HepG2 (cell line): ENCODE data around the gene LIPC. TPM values are rescaled to one million over a fixed set of nuclear protein-coding genes. Genes with fewer than 3 reads are reported as not detected.

ENCODE experiments used
- ATAC-seq: fragments of 200-7000 bp; cut with Tn5 transposase; 3 replicates; pipeline ENCODE4 v1.9.1; 2020; ENCODE audit warnings: mild to moderate bottlenecking, moderate library complexity
- BruUV-seq: library from RNA; stranded (reverse); fragments of 400-500 nt; replicated peaks from 2 replicates; lab custom pipeline; 2021; lab: Mats Ljungman, UMichigan
- CTCF ChIA-PET: fragments of 300-600 bp; formaldehyde crosslinking; extraction: SDS; loops from one replicate; lab custom pipeline; 2021; ENCODE audit warnings: low total read pairs, inconsistent platforms, low intra/inter-chr PET ratio; lab: Yijun Ruan, JAX
- POLR2A ChIA-PET: fragments of 350-600 bp; sonication (Branson Sonifier 250); formaldehyde crosslinking; loops from one replicate; lab custom pipeline; 2020; ENCODE audit warnings: antibody characterized with exemption, inconsistent platforms; lab: Yijun Ruan, JAX
- DNase-seq: peaks from one replicate; pipeline ENCODE4 v3.0.0-alpha.2; 2015; ENCODE audit warnings: low spot score
- FAIRE-seq: peaks from 3 replicates; lab custom pipeline; 2011; peaks lifted over from hg19 to GRCh38; lab: Jason Lieb, UNC
- H2AFZ ChIP-seq: one replicate; pipeline ENCODE4 v1.6.1; 2011; ENCODE audit warnings: low read length, inconsistent platforms
- H3K27ac ChIP-seq: fragments of 300-600 bp; 3 replicates; pipeline ENCODE4 v1.8.0; 2011; ENCODE audit warnings: mixed run types, mild to moderate bottlenecking, mixed read lengths, low read length, inconsistent platforms; ENCODE audit not compliant: insufficient read depth; ENCODE audit errors: extremely low read length
- H3K27me3 ChIP-seq, 2 experiments: fragments of 200-600 bp in 1 of 2; 2 replicates in 1 of 2; 3 replicates in 1 of 2; pipeline versions ENCODE4 v1.6.0 to v1.8.0; 2011; ENCODE audit warnings: low read length in 2 of 2, mild to moderate bottlenecking in 2 of 2, moderate library complexity in 2 of 2, inconsistent platforms in 1 of 2; ENCODE audit not compliant: insufficient read depth in 2 of 2, control insufficient read depth in 1 of 2
- H3K36me3 ChIP-seq, 2 experiments: fragments of 200-600 bp in 1 of 2; replicated peaks in 1 of 2; 2 replicates in 1 of 2; 3 replicates in 1 of 2; pipeline versions ENCODE4 v1.5.1 to v1.8.0; 2011; ENCODE audit warnings: low read length in 2 of 2, inconsistent platforms in 1 of 2; ENCODE audit not compliant: insufficient read depth in 2 of 2, control insufficient read depth in 1 of 2
- H3K4me1 ChIP-seq: 2 replicates; pipeline ENCODE4 v1.5.1; 2012; ENCODE audit warnings: low read length, inconsistent platforms; ENCODE audit not compliant: insufficient read depth
- H3K4me2 ChIP-seq: 2 replicates; pipeline ENCODE4 v1.6.0; 2011; ENCODE audit warnings: low read depth, low read length, inconsistent platforms
- H3K4me3 ChIP-seq, 3 experiments: fragments of 200-600 bp in 1 of 3; sonication (generic), shearing (Covaris generic) in 1 of 3; replicated peaks in 1 of 3; 2 replicates each; pipeline ENCODE4 v1.5.1; 2011 to 2016; ENCODE audit warnings: low read length in 3 of 3, inconsistent platforms in 2 of 3, low read depth in 2 of 3, mild to moderate bottlenecking in 2 of 3, control low read depth in 1 of 3, mixed read lengths in 1 of 3; ENCODE audit not compliant: insufficient read depth in 1 of 3
- H3K79me2 ChIP-seq: one replicate; pipeline ENCODE4 v1.6.1; 2011; ENCODE audit warnings: low read length, inconsistent platforms; ENCODE audit not compliant: insufficient read depth
- H3K9ac ChIP-seq: 2 replicates; pipeline ENCODE4 v1.6.0; 2011; ENCODE audit warnings: mild to moderate bottlenecking, low read depth, low read length, inconsistent platforms; ENCODE audit not compliant: insufficient read depth
- H3K9me3 ChIP-seq: 2 replicates; pipeline ENCODE4 v1.5.1; 2012; ENCODE audit warnings: mild to moderate bottlenecking, low read length
- H4K20me1 ChIP-seq: 2 replicates; pipeline ENCODE4 v1.6.0; 2011; ENCODE audit warnings: inconsistent platforms, mild to moderate bottlenecking, low read length, moderate library complexity; ENCODE audit not compliant: insufficient read depth
- CTCF ChIP-seq: sonication (generic); formaldehyde crosslinking; IDR thresholded peaks from 2 replicates; pipeline ENCODE4 v1.5.0; 2020; ENCODE audit warnings: mild to moderate bottlenecking, missing genetic modification reagents, moderate library complexity
- FOXK2 ChIP-seq: fragments of 450-650 bp; IDR thresholded peaks from 2 replicates; pipeline ENCODE4 v1.6.1; 2016
- HIVEP1 ChIP-seq: sonication (generic); formaldehyde crosslinking; IDR thresholded peaks from 2 replicates; pipeline ENCODE4 v1.4.0; 2020; ENCODE audit warnings: mild to moderate bottlenecking, missing genetic modification reagents
- KDM2A ChIP-seq: sonication (generic); formaldehyde crosslinking; IDR thresholded peaks from 2 replicates; pipeline ENCODE4 v1.4.0; 2020; ENCODE audit warnings: low read depth, missing genetic modification reagents, borderline replicate concordance
- NFYC ChIP-seq: IDR thresholded peaks from 2 replicates; pipeline ENCODE4 v1.6.1; 2016; ENCODE audit warnings: missing genetic modification reagents, missing compliant biosample characterization
- ONECUT2 ChIP-seq: sonication (generic); formaldehyde crosslinking; IDR thresholded peaks from 2 replicates; pipeline ENCODE4 v1.4.0; 2020; ENCODE audit warnings: missing genetic modification reagents
- SP1 ChIP-seq, 2 experiments: fragments of 450-650 bp in 1 of 2; sonication (generic) in 1 of 2; formaldehyde crosslinking in 1 of 2; IDR thresholded peaks; 2 replicates each; pipeline versions ENCODE4 v1.4.0 to v1.6.1; 2016 to 2020; ENCODE audit warnings: missing genetic modification reagents in 1 of 2
- STAG1 ChIP-seq: sonication (generic); formaldehyde crosslinking; IDR thresholded peaks from 2 replicates; pipeline ENCODE4 v1.4.0; 2020; ENCODE audit warnings: missing genetic modification reagents
- TCF12 ChIP-seq, 2 experiments: fragments of 450-650 bp in 1 of 2; sonication (generic) in 1 of 2; formaldehyde crosslinking in 1 of 2; IDR thresholded peaks; 2 replicates each; pipeline versions ENCODE4 v1.6.1 to v1.8.0; 2017 to 2022; ENCODE audit warnings: antibody characterized with exemption in 1 of 2, mild to moderate bottlenecking in 1 of 2, missing genetic modification reagents in 1 of 2, moderate library complexity in 1 of 2
- ZBTB42 ChIP-seq: sonication (generic); formaldehyde crosslinking; IDR thresholded peaks from 2 replicates; pipeline ENCODE4 v1.5.0; 2020; ENCODE audit warnings: mild to moderate bottlenecking, missing genetic modification reagents
- ZFP36L1 ChIP-seq: sonication (generic); formaldehyde crosslinking; IDR thresholded peaks from 2 replicates; pipeline ENCODE4 v1.8.0; 2022; ENCODE audit warnings: mild to moderate bottlenecking, missing genetic modification reagents, moderate library complexity
- ZNF207 ChIP-seq: fragments of 450-650 bp; IDR thresholded peaks from 2 replicates; pipeline ENCODE4 v1.6.1; 2016; ENCODE audit warnings: antibody characterized with exemption, borderline replicate concordance
- ZNF30 ChIP-seq: sonication (generic); formaldehyde crosslinking; IDR thresholded peaks from 2 replicates; pipeline ENCODE4 v1.5.0; 2020; ENCODE audit warnings: mild to moderate bottlenecking, missing genetic modification reagents
- ZNF556 ChIP-seq: sonication (generic); formaldehyde crosslinking; IDR thresholded peaks from 2 replicates; pipeline ENCODE4 v1.4.0; 2020; ENCODE audit warnings: mild to moderate bottlenecking, missing genetic modification reagents, borderline replicate concordance
- ZNF816 ChIP-seq: sonication (generic); formaldehyde crosslinking; IDR thresholded peaks from 2 replicates; pipeline ENCODE4 v1.8.0; 2022; ENCODE audit warnings: missing genetic modification reagents, mild to moderate bottlenecking, borderline replicate concordance
- ZNF839 ChIP-seq: sonication (generic); formaldehyde crosslinking; IDR thresholded peaks from 2 replicates; pipeline ENCODE4 v1.4.0; 2020; ENCODE audit warnings: missing genetic modification reagents, mild to moderate bottlenecking, borderline replicate concordance
- WGBS: methylation state at CpG from one replicate; pipeline ENCODE4 v1.1.6; 2017; ENCODE audit warnings: low lambda C conversion rate; 5-methylcytosine and 5-hydroxymethylcytosine counted together
- in situ Hi-C: cut with HindIII; loops from 2 replicates; pipeline ENCODE4 v1.10.0; 2017; ENCODE audit warnings: low pct_unique_long_range_greater_than_20kb; ENCODE audit not compliant: extremely low pct_ligation_motif_present
- intact Hi-C: fragments of 100-400 bp; cut with micrococcal nuclease; formaldehyde crosslinking; loops from one replicate; pipeline ENCODE4 v1.10.0; 2022; ENCODE audit not compliant: unreplicated experiment
- polyA plus RNA-seq, 8 experiments: library from polyadenylated mRNA; depleted of rRNA in 3 of 8; stranded (reverse) in 7 of 8; unstranded in 1 of 8; fragments of >200 nt; fragmentation: Illumina TruSeq in 4 of 8; extraction: Trizol in 4 of 8; gene quantifications; 2 replicates each; pipeline versions ENCODE4 v1.2.1 to v1.2.3, GENCODE V29; 2011 to 2016; ENCODE audit warnings: low read depth in 4 of 8, missing spikeins in 1 of 8, mixed read lengths in 1 of 8; ENCODE audit not compliant: insufficient read depth in 1 of 8
- total RNA-seq, 5 experiments: library from RNA; depleted of rRNA; stranded (reverse); fragments of >200 nt; fragmentation: Illumina TruSeq; extraction: Trizol; gene quantifications; 2 replicates each; pipeline ENCODE4 v1.2.3, GENCODE V29; 2016; ENCODE audit warnings: low read depth in 1 of 5

The LIPC gene
- total and polyA plus RNA-seq, 2 of the 13 experiments (the other 11 are each of a cell fraction or from before 2014, with no cell fraction given) = 26.0 to 38.0 TPM

DNA sequence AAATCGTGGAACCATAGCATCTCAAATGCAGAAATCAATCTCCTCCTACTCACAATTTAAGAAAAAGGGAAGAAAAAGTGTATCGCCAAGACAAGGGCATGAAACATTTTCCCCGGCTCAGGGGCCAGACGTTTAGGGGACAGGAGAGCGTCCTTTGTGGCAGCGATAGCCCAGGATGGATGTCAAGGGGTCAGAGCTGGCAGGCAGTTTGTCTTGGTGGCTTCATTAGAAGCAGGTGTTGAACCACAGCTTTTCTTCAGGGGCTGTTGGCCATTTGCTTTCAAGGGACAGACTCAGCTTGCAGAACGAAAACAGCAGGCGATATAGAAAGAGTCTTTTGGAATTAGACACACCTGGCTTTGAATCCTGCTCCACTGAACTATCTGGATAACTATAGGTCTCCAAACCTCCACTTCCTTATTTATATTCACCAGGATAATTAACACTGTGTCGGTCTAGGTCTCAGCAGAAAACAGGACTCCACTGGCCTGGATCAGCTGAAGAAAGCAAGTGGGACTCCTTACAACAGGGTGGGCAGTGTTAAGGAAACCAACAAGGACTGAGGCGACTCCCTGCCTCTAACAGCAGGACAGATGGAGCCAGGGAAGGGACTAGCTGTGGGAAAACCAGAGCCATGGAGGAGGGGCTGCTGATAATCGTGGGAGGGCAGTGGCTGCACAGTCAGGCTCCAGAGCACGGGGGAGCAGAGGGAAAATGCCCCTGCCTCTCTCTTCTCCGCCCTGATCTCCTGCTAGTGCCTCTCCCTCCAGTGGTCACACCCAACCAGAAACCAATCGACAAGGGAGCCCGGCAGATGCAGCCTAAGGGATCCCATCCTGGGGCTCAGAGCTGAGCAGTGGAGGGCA lies 123.6 kb downstream of the LIPC start:
- Histone ChIP-seq H3K79me2 (no peaks in the 10 kb centered on the region), H3K4me3 (no peak overlapping the region), H3K27me3 (no peaks in the 10 kb centered on the region), H4K20me1 (no peaks in the 10 kb centered on the region), H2AFZ (no peak overlapping the region), H3K4me2 (no peak overlapping the region), H3K27ac (no peak overlapping the region), H3K4me1 (peaks cover 30% of the 10 kb centered on the region), H3K9me3 (no peaks in the 10 kb centered on the region), H3K9ac (no peak overlapping the region), H3K36me3 (no peaks in the 10 kb centered on the region)
- ChIA-PET CTCF (no interaction called here), POLR2A (interaction anchor here (1.7 to 2.3 kb wide), 2 partner anchors 27 to 194 kb away, joined by 4 to 7 read pairs; partner anchors contain the start of gene ADAM10)
- WGBS = 91% methylated on average over 15 of the region's 15 CpGs
- FAIRE-seq (no peak), ATAC-seq (0 out of 3 replicates have a peak, but pooled peaks have one; percentile 20), DNase-seq (no peak)
- no TSS peak for BruUV-seq
- TF ChIP-seq ONECUT2 (no peak), KDM2A (no peak), STAG1 (peak; percentile 30), CTCF (CRISPR knock-in tag) (0 out of 2 replicates have a peak, but pooled peaks have one; percentile 7)
- in situ Hi-C loops (no loop called here), intact Hi-C loops (no loop called here)

DNA sequence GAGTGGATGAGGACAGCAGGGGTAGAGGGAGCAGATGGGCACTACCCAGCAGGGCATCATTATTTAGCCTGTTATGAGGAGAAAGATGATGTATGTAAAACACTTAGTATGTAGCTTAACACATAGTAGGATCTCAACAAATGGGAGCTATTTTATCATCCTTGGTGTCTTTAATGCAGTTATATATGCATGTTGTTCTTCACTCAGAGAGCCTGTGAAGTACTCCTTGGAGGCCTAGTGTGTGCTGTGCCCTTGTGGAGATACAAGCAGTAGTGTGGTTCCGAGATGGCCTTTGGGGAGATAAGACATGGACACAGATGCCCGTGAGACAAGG lies 124.2 kb downstream of the LIPC start:
- no peaks in the 10 kb centered on the region for H3K9me3 ChIP-seq
- no peak overlapping the region for H3K9ac ChIP-seq
- no peak overlapping the region for H3K4me3 ChIP-seq
- DNase-seq (no peak), FAIRE-seq (no peak), ATAC-seq (no peak)
- BruUV-seq = no TSS peak
- POLR2A ChIA-PET = interaction anchor here (1.7 to 2.3 kb wide), 2 partner anchors 28 to 194 kb away, joined by 4 to 7 read pairs; partner anchors contain the start of gene ADAM10
- CTCF ChIA-PET = no interaction called here
- no peaks in the 10 kb centered on the region for H3K79me2 ChIP-seq
- no peaks in the 10 kb centered on the region for H3K27me3 ChIP-seq
- in situ Hi-C loops (no loop called here), intact Hi-C loops (no loop called here)
- no peaks in the 10 kb centered on the region for H4K20me1 ChIP-seq
- no peak overlapping the region for H3K4me2 ChIP-seq
- no peak for TF ChIP-seq ZNF207
- no peak for TF ChIP-seq ZBTB42
- TF ChIP-seq ZNF30 (CRISPR knock-in tag) = no peak
- no peak for TF ChIP-seq NFYC (CRISPR knock-in tag)
- TF ChIP-seq HIVEP1 (CRISPR knock-in tag) = no peak
- no peak for TF ChIP-seq ZFP36L1 (CRISPR knock-in tag)
- no peak for TF ChIP-seq TCF12 (IDR thresholded peaks at IDR 0.05)
- no peak for TF ChIP-seq TCF12 (CRISPR knock-in tag; IDR thresholded peaks at IDR 0.05)
- no peak for TF ChIP-seq ZNF556
- no peak for TF ChIP-seq SP1 (IDR thresholded peaks at IDR 0.05)
- TF ChIP-seq SP1 (CRISPR knock-in tag; IDR thresholded peaks at IDR 0.05) = no peak
- TF ChIP-seq FOXK2 = no peak
- no peak for TF ChIP-seq ZNF816 (CRISPR knock-in tag)
- no peak for TF ChIP-seq ZNF839 (CRISPR knock-in tag)
- H3K27ac ChIP-seq = no peak overlapping the region
- WGBS = 90% methylated on average over 2 of the region's 2 CpGs
- peaks cover 27% of the 10 kb centered on the region for H3K4me1 ChIP-seq
- H2AFZ ChIP-seq = no peak overlapping the region
- no peaks in the 10 kb centered on the region for H3K36me3 ChIP-seq
